IPS-NIHi7 (cell line): ENCODE measurements around the gene CPSF4L.

Source experiments
- DNase-seq: peaks from one replicate; pipeline ENCODE4 v3.0.0; 2012; ENCODE audit warnings: mixed read lengths; ENCODE audit errors: extremely low spot score

The CPSF4L gene

GRCh38 chr17:73203135-73203787 is 58.4 kb downstream of the CPSF4L start:
- no peak for DNase-seq

DNA sequence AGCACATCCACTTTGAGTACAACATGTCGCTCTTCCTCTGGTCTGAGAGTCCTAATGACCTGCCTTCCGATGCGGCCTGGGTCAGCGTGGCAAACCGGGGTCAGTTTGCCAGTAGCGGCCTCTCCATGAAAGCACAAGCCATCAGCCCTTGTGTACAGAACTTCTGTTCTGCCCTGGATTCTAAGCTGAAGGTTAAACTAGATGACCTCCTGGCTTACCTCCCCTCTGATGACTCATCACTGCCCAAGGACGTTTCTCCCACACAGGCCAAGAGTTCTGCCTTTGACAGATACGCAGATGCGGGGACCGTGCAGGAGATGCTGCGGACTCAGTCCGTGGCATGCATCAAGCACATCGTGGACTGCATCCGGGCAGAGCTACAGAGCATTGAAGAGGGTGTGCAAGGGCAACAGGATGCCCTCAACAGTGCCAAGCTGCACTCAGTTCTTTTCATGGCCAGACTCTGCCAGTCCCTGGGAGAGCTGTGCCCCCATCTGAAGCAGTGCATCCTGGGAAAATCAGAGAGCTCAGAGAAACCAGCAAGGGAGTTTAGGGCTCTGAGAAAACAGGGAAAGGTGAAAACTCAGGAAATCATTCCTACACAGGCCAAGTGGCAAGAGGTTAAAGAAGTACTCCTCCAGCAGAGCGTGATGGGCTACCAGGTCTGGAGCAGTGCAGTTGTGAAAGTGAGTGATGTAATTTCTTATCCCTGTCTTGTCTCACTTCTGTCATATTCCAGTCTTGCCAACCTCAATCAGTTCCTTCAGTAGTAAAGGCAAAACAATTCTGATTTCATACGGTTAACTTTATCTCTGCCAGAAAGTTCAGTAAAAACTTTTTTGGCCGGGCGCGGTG is 60.2 kb downstream of the CPSF4L start:
- DNase-seq, result no peak

GRCh38 chr17:73200476-73200875 is 61.2 kb downstream of the CPSF4L start:
- DNase-seq, result no peak

GRCh38 chr17:73199751-73200317 is 61.8 kb downstream of the CPSF4L start:
- DNase-seq, result no peak

GRCh38 chr17:73198930-73199260 is 62.8 kb downstream of the CPSF4L start:
- no peak for DNase-seq
